DMS153 treated with DMSO at 0.1 percent for 48 hours (cell line): ENCODE data around the gene TMEM109.

Experiments
- DNase-seq: peaks from one replicate; lab custom pipeline; 2025; ENCODE audit not compliant: unreplicated experiment; lab: John Stamatoyannopoulos, UW

Gene TMEM109, protein sequence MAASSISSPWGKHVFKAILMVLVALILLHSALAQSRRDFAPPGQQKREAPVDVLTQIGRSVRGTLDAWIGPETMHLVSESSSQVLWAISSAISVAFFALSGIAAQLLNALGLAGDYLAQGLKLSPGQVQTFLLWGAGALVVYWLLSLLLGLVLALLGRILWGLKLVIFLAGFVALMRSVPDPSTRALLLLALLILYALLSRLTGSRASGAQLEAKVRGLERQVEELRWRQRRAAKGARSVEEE

GRCh38 chr11:60913793-60914632 is at the start of gene TMEM109:
TSS of gene TMEM109 (plus strand) at chr11:60914158. CDS start at chr11:60919694, 5,536 bp downstream.
- peak; percentile 97 for DNase-seq

DNA sequence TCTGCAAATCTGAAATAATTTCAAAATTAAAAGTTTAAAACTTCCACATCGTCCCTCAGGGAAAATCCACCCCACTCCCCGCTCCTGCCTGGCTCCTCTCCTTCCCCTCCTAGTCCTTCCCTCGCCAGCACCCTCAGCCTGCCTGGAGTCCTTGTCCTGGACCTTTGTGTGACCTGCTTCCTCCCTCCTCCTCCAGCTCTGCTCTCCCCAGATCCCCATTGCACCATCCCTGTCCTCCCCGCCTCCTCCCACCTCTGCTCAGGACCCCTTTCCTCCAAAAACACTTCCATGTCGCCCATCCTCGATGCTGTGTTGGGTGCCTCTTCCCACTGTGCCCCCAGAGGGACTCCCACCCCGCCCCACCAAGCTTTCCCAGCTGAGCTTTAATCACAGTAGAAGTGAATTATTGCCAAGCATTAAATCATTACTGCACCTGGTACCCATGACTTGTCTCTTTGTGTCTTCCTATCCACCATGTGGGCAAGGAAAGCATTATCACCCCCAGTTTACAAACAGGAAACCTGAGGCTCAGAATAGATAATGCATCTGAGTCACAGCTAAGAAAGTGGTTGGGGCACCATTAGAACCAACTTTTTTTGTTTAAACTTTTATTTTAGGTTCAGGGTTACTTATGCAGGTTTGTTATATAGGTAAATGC is 49.0 kb upstream of the TMEM109 start:
- no peak for DNase-seq

DNA sequence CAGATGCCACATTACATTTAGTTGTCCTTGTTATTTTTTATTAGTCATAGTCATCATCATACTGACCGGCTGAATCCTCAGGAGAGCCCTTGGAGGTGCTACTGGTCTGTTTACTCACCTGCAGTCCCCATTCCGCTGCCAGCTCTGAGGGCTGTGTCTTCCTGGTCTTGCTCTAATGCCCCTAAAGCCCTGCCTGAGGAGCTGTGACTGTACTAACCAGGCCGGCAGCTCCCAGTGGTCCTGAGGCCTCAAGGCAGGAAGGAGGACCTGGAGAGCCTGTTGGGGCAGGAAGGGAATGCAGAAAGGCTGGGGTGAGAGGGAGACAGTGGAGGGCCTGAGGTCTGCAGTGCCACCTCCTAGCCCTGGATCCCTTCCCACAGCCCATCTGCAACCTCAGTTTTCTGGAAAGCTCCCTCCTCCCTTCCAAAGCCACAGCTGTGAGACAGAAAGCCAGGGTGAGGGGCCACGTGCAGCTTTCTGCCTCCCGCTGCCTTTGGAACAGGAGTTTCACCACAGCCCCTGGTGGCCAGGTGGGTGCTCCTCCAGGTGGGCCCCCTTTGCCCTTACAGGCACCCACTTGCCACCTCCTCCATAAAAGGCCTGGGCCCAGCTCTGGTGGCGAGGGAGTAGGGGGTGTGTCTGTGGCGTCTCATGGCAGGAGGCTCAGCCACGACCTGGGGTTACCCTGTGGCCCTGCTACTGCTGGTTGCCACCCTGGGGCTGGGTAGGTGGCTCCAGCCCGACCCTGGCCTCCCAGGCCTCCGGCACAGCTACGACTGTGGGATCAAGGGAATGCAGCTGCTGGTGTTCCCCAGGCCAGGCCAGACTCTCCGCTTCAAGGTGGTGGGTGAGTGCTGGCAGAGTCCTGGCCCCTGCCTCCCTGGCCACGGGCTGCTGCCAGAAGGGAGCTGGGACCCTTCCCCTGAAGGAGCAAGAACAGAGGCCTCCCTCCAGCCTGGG is 46.8 kb upstream of the TMEM109 start, which contains the start of gene ZP1:
ZP1 (plus strand) TSS at position 632 of the 960 bp plus-strand sequence; CDS start at position 652, 20 bp downstream.
- peak; percentile 13 for DNase-seq

GRCh38 chr11:60867871-60868681 is 45.9 kb upstream of the TMEM109 start:
- no peak for DNase-seq

DNA sequence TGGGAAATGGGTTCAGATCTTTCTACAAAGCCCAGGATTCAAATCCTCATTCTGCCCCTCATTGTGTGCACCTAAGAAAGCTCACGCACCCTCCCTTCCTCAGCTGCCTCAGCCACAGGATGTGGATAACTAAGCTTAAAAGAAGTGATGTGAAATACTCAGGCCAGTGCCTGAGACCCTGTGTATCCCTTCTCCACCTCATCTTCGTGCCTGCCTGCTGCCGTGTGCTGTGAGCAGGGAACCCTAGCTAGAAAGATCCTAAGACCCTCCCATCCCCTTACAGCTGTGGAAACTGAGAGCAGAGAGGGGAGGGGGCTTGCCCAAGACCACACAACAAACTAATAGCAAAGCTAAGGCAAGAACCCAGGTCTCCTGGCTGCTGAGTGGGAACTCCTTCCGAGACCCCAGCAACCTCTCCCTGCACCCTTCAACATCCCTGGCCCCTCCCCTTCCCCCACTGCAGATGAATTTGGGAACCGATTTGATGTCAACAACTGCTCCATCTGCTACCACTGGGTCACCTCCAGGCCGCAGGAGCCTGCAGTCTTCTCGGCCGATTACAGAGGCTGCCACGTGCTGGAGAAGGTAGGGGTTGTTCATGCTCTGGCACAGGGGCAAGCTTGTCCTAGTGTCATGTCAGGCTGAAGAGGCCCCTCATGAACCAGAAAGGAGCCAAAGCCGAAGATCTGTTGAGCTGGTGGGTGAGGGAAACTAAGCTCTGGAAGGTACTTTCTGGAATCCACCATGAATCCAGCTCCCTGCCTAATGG is 45.1 kb upstream of the TMEM109 start:
- DNase-seq: no peak

DNA sequence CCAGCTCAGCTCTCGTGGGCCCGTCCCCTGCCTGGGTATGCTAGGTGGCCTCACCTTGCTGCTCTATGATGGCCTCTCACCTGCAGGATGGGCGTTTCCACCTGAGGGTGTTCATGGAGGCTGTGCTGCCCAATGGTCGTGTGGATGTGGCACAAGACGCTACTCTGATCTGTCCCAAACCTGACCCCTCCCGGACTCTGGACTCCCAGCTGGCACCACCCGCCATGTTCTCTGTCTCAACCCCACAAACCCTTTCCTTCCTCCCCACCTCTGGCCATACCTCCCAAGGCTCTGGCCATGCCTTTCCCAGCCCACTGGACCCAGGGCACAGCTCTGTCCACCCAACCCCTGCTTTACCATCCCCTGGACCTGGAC is 44.5 kb upstream of the TMEM109 start:
- DNase-seq: no peak

GRCh38 chr11:60870276-60870675 is 43.7 kb upstream of the TMEM109 start:
- DNase-seq: no peak

DNA sequence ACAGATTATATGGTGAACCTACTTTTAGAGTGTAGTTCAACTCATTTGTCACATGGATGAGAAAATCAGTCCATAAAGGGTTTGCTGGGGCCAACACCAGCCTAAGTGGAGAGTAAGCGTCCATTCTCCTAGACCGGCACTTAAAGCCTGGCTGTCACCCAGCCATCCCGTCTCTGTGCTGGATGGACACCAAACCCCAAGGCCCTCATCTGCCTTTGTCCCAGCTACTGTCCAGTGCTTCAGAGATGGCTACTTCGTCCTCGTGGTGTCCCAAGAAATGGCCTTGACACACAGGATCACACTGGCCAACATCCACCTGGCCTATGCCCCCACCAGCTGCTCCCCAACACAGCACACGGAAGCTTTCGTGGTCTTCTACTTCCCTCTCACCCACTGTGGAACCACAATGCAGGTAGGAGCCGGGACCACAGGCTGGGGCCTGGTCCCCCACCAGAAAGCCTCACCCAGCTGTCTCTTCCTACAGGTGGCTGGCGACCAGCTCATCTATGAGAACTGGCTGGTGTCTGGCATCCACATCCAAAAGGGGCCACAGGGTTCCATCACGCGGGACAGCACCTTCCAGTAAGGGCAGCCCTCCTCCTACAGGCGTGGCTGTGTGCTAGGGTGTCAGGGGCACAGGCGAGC is 43.1 kb upstream of the TMEM109 start:
- DNase-seq: no peak

- DNase-seq: no peak
These were observed 42.4 kb upstream of the TMEM109 start for GRCh38 chr11:60871378-60872061.

DNA sequence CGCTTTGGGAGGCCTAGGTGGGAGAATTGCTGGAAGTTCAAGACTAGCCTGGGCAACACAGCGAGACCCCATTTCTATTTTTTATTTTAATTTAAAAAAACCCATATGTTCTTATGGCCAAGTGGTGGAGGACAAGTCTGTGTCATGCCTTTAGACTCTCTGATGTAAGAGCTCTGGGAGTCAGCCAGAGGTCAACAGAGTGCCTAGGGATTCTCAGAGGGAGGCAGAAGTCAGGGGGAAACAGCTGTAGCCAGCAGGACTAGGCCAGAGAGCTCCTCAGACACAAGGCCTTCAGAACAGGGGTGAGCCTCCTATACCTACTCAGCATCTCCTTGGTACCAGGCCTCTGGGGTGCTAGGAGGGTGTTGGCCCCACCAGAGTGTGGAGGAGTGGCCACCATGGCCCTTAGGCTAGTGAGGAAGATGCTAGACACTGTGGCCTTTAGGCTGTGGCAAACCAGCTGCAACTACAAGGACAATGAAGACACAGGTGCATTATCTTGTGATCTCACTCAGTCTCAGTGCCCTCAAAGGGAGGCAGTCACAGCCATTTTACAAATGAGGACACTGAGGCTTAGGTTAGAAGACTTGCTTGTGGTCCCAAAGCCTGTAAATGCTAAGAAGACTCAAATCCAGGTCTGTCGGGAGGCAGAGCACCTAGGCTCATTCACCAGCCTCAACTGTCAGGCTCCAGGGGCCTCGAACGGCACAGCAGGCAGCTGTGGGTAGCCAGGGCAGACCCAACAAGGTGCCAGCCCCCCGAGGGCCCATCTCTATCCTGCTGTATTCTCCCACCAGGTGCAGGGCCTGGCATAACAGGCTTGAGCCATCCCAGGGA is 41.6 kb upstream of the TMEM109 start:
- no peak for DNase-seq

DNA sequence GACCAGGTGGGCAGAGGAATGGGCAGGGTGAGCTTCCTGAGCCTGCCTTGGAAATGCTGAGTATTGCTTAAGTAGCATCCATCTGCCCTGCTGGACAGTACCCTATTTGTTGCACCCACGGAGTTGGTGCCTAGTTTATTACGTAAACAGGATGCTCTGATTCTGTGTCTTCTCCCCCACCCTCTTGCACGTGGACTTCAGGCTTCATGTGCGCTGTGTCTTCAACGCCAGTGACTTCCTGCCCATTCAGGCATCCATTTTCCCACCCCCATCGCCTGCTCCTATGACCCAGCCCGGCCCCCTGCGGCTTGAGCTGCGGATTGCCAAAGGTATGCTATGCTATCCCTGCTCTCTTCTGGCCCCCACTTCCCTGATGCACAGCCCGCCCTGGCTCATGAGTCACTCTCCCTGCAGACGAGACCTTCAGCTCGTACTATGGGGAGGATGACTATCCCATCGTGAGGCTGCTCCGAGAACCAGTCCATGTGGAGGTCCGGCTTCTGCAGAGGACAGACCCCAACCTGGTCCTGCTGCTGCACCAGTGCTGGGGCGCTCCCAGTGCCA is 40.9 kb upstream of the TMEM109 start:
- no peak for DNase-seq

- no peak for DNase-seq
These were observed 40.4 kb upstream of the TMEM109 start for GRCh38 chr11:60873533-60873932.

DNA sequence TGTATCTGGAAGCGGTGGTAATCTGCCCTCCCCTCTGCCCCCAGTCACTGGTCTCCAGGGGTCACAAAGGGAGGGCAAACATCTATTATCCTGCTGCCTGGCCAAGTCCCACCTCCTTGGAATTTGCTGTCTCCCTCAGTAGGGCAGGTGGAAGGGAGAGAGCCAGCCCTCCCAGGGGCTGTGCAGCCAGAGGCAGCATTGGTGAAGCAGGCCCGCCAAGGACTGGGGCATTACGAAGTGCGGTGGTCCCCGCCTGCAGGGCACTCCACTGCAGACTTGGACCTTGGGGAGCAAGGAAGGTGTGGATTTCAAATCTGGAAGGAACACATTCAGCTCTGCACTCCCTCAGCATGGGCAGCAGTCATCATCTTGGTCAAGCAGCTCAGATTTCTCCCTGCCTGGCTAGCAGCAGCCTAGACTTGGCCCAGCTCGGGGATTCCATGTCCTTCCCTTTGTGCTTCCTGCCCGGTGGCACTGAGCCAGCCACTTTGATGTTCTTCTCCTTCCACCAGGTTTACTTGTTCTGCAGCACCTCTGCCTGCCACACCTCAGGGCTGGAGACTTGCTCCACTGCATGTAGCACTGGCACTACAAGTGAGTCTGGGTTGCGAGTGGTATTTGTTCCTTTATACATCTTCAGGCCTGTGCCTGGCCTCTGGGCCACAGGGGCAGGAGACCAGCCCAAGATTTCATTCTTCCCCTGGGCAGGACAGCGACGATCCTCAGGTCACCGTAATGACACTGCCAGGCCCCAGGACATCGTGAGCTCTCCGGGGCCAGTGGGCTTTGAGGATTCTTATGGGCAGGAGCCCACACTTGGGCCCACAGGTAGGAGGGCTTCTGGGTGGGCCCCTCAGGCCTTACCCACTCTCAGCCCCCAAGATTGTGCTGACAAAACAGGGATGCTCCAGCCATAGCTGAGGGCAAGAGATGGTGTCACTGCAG is 39.3 kb upstream of the TMEM109 start:
- no peak for DNase-seq

DNA sequence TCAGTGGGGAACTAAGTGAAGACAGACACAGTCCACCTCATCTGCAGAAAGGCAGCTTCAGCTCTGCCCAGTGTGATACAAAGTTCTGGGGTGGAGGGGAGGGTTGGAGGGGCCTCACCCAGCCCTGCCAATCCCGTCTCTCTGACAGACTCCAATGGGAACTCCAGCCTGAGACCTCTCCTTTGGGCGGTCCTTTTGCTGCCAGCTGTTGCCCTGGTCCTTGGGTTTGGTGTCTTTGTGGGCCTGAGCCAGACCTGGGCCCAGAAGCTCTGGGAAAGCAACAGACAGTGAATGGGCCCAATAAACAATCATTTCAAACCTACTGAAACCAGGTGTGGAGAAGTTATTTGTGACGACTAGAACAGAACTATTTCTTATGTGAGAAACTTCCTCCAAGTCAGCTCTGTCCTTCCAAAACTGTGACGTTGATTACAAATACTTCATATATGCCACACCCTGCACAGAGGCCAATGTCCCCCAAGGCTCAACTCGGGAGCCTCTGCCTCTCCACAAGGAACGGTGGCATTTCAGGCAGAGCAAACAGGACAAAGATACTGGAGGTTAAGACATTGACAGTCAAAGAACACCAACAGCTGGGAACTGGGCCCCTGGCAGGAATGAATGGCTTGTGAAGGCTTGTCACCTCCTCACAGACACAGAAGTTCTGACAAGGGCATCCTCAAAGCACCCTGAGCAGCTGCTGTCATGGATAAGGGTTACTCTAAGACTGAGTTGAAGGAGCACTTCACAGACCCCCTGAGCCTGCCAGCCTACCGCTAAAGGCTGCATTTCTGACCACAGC is 38.4 kb upstream of the TMEM109 start:
- no peak for DNase-seq

GRCh38 chr11:60876168-60876485 is 37.8 kb upstream of the TMEM109 start:
- DNase-seq: no peak
